ENCODE data around the gene NUAK1.

DNA sequence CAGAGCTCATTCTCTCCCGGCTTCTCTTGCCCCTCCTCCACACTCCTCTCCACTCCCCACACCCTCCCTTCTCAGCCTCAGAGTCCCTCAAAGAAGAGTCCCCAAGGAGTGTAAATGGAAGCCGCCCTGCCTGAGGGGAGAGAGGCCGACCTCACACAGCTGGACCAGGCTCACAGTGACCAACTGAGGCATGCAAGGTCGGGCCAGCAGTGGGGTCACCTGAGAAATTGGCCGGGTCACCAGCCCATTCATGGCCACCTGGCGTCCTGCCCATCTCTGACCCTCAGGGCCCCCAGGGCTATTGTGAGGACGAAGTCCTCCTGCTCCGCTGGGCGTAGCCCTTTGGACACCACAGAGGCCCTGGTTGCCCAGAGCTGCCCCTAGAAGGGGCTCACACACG lies 49.5 kb upstream of the NUAK1 start:
- no peak for TF ChIP-seq EZH2 (IDR thresholded peaks at IDR 0.05; ENCODE audit: borderline replicate concordance, insufficient read depth, low read length, poor library complexity, severe bottlenecking)
- TF ChIP-seq POLR2AphosphoS5 (IDR thresholded peaks at IDR 0.05), result no peak
- TF ChIP-seq, protein P1, sequence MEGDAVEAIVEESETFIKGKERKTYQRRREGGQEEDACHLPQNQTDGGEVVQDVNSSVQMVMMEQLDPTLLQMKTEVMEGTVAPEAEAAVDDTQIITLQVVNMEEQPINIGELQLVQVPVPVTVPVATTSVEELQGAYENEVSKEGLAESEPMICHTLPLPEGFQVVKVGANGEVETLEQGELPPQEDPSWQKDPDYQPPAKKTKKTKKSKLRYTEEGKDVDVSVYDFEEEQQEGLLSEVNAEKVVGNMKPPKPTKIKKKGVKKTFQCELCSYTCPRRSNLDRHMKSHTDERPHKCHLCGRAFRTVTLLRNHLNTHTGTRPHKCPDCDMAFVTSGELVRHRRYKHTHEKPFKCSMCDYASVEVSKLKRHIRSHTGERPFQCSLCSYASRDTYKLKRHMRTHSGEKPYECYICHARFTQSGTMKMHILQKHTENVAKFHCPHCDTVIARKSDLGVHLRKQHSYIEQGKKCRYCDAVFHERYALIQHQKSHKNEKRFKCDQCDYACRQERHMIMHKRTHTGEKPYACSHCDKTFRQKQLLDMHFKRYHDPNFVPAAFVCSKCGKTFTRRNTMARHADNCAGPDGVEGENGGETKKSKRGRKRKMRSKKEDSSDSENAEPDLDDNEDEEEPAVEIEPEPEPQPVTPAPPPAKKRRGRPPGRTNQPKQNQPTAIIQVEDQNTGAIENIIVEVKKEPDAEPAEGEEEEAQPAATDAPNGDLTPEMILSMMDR (IDR thresholded peaks at IDR 0.05; ENCODE audit: poor library complexity, severe bottlenecking), result no peak
- no peak for TF ChIP-seq MXI1 (conservative IDR thresholded peaks at IDR 0.05; ENCODE audit: poor library complexity, severe bottlenecking)
- no peak for TF ChIP-seq TAF1 (IDR thresholded peaks at IDR 0.05; ENCODE audit: low read depth)
- TF ChIP-seq, protein P2, sequence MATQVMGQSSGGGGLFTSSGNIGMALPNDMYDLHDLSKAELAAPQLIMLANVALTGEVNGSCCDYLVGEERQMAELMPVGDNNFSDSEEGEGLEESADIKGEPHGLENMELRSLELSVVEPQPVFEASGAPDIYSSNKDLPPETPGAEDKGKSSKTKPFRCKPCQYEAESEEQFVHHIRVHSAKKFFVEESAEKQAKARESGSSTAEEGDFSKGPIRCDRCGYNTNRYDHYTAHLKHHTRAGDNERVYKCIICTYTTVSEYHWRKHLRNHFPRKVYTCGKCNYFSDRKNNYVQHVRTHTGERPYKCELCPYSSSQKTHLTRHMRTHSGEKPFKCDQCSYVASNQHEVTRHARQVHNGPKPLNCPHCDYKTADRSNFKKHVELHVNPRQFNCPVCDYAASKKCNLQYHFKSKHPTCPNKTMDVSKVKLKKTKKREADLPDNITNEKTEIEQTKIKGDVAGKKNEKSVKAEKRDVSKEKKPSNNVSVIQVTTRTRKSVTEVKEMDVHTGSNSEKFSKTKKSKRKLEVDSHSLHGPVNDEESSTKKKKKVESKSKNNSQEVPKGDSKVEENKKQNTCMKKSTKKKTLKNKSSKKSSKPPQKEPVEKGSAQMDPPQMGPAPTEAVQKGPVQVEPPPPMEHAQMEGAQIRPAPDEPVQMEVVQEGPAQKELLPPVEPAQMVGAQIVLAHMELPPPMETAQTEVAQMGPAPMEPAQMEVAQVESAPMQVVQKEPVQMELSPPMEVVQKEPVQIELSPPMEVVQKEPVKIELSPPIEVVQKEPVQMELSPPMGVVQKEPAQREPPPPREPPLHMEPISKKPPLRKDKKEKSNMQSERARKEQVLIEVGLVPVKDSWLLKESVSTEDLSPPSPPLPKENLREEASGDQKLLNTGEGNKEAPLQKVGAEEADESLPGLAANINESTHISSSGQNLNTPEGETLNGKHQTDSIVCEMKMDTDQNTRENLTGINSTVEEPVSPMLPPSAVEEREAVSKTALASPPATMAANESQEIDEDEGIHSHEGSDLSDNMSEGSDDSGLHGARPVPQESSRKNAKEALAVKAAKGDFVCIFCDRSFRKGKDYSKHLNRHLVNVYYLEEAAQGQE (IDR thresholded peaks at IDR 0.05; ENCODE audit: borderline replicate concordance), result no peak
- TF ChIP-seq EP300 (conservative IDR thresholded peaks at IDR 0.05; ENCODE audit: poor library complexity, severe bottlenecking), result no peak
